ENCODE results near the gene DPY19L2.
"Not testable (repeated sequence)": the region's sequence is repeated elsewhere in the genome, so short reads cannot be mapped to it uniquely, and the experiment has no call there.

DNA sequence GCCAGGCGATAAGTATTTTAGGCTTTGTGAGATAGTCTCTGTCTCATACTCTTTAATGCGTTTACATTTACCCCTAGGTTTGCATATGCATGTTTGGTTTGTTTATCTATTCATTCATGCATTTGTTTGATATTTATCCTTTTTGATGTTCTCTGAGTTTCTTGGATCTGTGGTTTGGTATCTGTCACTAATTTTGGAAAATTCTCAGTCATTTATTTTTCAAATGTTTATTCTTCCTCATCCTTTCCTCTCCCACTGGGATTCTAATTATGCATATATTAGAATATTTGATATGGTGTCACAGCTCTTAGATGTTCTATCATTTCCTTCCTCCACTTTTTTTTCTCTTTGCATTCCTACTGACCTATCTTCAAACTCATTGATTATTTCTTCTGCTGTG, 11.9 kb downstream of the DPY19L2 start:
- not testable (repeated sequence) for TF ChIP-seq EZH2 (IDR thresholded peaks at IDR 0.05; ENCODE audit: borderline replicate concordance, insufficient read depth, low read depth, low read length, poor library complexity, severe bottlenecking)
- TF ChIP-seq, protein P1, sequence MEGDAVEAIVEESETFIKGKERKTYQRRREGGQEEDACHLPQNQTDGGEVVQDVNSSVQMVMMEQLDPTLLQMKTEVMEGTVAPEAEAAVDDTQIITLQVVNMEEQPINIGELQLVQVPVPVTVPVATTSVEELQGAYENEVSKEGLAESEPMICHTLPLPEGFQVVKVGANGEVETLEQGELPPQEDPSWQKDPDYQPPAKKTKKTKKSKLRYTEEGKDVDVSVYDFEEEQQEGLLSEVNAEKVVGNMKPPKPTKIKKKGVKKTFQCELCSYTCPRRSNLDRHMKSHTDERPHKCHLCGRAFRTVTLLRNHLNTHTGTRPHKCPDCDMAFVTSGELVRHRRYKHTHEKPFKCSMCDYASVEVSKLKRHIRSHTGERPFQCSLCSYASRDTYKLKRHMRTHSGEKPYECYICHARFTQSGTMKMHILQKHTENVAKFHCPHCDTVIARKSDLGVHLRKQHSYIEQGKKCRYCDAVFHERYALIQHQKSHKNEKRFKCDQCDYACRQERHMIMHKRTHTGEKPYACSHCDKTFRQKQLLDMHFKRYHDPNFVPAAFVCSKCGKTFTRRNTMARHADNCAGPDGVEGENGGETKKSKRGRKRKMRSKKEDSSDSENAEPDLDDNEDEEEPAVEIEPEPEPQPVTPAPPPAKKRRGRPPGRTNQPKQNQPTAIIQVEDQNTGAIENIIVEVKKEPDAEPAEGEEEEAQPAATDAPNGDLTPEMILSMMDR (IDR thresholded peaks at IDR 0.05) = not testable (repeated sequence)
